ENCODE results near the gene KDM2A.

KDM2A gene

DNA sequence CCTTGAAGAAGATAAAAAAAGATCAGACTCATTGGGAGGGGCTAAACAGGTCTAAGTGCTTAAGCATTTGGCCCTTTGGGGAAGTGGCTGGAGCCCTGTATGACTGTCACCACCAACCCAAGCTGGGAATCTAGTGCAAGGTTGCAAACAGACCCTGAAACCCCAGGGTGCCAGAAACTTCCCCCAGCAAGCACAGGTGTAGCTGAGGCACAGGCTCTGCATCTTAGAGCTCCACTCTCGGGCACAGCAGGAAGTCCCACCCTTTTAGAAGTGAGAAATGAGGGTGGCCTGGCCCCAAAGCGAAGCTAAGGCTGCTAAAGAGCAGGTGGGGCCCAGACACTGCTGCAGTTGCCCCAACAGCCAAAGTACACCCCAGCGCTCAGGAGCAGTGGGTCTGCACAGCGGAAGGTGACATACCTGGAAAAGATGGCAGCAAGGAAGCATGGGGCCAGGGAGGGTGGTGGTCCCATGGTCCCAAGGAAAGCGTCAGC is 5.8 kb upstream of the KDM2A start:
- H3K27ac ChIP-seq = no peak overlapping the region
- H3K9ac ChIP-seq = no peak overlapping the region
- TF ChIP-seq Cebpa-rat (IDR thresholded peaks at IDR 0.05) = no peak
- H3K4me2 ChIP-seq = peak overlapping the region in 5 of 11 experiments; percentile 3 to 41 (median 17); a peak in 6 of 22 replicates
- no peaks in the 10 kb centered on the region for H3K36me3 ChIP-seq
- peaks cover 17 to 36% (median 29%) of the 10 kb centered on the region in 11 experiments for H3K27me3 ChIP-seq
- no peaks in the 10 kb centered on the region for H3K9me3 ChIP-seq (replicated peaks in 1 of 11)
- peaks cover 0 to 50% (median 23%) of the 10 kb centered on the region in 10 experiments; a peak in 17 of 20 replicates for H3K4me1 ChIP-seq
- H3K4me3 ChIP-seq = no peak overlapping the region
- H4K20me1 ChIP-seq = no peaks in the 10 kb centered on the region; a peak in 1 of 22 replicates

DNA sequence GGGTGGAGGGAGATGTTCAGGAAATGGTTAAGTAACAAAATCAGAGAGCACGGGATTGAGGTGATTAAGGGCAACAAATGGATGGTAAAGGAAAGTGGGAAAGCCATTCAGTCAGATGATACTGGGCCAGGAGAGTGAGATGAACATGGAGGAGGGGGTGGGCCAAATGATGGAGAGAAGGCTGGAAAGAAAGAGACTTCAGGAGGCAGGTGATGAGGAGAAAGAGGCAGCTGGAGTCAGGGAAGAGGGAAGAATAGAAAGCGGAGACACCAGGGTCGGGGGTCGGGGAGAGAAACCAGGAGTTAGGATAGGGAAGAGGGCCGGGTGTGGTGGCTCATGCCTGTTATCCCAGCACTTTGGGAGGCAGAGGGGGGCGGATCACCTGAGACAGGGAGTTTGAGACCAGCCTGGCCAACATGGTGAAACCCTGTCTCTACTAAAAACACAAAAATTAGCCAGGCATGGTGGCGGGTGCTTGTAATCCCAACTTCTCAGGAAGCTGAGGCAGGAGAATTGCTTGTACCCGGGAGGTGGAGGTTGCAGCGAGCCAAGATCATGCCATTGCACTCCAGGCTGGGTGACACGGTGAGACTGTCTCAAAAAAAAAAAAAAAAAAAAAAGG is 4.7 kb upstream of the KDM2A start:
- Histone ChIP-seq H3K4me3 (no peak overlapping the region), H3K4me1 (peaks cover 0 to 52% (median 26%) of the 10 kb centered on the region in 10 experiments; a peak in 17 of 20 replicates), H3K9ac (no peak overlapping the region), H3K9me3 (replicated peaks in 1 of 11) (no peaks in the 10 kb centered on the region), H3K27ac (no peak overlapping the region), H3K27me3 (peaks cover 17 to 38% (median 31%) of the 10 kb centered on the region in 11 experiments), H3K4me2 (peak overlapping the region in 4 of 11 experiments; percentile 64 to 74 (median 70); a peak in 8 of 22 replicates), H4K20me1 (peaks cover 0 to 2% (median 0%) of the 10 kb centered on the region in 11 experiments; a peak in 4 of 22 replicates), H3K36me3 (no peaks in the 10 kb centered on the region)
- no peak for TF ChIP-seq Cebpa-rat (IDR thresholded peaks at IDR 0.05)

DNA sequence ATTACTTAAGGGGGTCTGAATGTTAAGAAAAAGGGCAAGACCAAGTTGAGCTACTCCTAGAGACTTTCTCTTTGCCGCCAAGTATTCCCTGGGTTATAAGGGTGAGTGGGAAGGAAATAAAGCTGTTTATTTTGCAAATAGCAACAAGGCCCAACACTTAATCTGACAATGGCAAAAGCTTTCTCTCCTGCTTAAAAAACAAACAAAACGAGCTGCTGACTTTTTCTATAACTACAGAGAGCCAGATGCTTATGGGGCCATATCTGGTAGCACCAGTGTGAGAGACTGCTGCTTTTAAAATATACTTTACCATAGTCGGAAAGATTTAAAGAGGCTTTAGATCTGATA is 2.3 kb upstream of the KDM2A start:
- Histone ChIP-seq H3K9me3 (replicated peaks in 1 of 11) (no peaks in the 10 kb centered on the region), H3K36me3 (peaks cover 0 to 3% (median 0%) of the 10 kb centered on the region in 11 experiments; a peak in 4 of 22 replicates), H3K27me3 (peaks cover 17 to 38% (median 31%) of the 10 kb centered on the region in 11 experiments), H3K27ac (no peak overlapping the region), H4K20me1 (peaks cover 0 to 25% (median 15%) of the 10 kb centered on the region in 11 experiments; a peak in 15 of 22 replicates), H3K4me1 (peaks cover 6 to 53% (median 28%) of the 10 kb centered on the region in 10 experiments; a peak in 19 of 20 replicates), H3K4me2 (no peak overlapping the region), H3K4me3 (no peak overlapping the region), H3K9ac (no peak overlapping the region)
- no peak for TF ChIP-seq Cebpa-rat (IDR thresholded peaks at IDR 0.05)

DNA sequence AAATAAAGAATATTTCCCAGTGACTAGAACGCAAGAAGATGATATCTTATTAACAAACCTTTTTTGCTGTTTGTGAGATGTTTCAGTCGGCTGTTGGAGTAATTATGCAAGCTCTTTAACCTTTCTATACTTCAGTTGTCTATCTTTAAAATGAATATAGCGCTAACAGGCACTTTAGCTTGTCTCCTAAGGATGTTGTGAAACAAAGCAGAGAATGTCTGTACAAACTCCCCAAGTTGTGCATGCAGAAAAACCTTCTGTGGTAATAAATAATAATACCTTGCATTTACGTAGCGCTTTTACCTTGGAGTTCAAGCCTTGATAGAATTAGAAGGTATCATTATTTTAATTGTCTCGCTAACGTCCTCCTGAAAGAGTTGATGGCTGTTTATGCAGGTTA is 1.9 kb upstream of the KDM2A start:
- no peak for TF ChIP-seq Cebpa-rat (IDR thresholded peaks at IDR 0.05)
- peak overlapping the region in 3 of 11 experiments; percentile 94 to 99 (median 96); a peak in 5 of 22 replicates for H3K27ac ChIP-seq
- H3K36me3 ChIP-seq = peaks cover 0 to 7% (median 1%) of the 10 kb centered on the region in 11 experiments; a peak in 10 of 22 replicates
- peaks cover 10 to 57% (median 31%) of the 10 kb centered on the region in 10 experiments for H3K4me1 ChIP-seq
- peak overlapping the region in 5 of 11 experiments; percentile 91 to 98 (median 93); a peak in 5 of 22 replicates for H3K9ac ChIP-seq
- no peaks in the 10 kb centered on the region for H3K9me3 ChIP-seq (replicated peaks in 1 of 11)
- H4K20me1 ChIP-seq = peaks cover 2 to 30% (median 20%) of the 10 kb centered on the region in 11 experiments; a peak in 18 of 22 replicates
- peaks cover 17 to 38% (median 31%) of the 10 kb centered on the region in 11 experiments for H3K27me3 ChIP-seq
- peak overlapping the region; percentile 93 to 99 (median 97); a peak in 20 of 22 replicates for H3K4me2 ChIP-seq
- peak overlapping the region in 8 of 10 experiments; percentile 60 to 75 (median 67); a peak in 5 of 20 replicates for H3K4me3 ChIP-seq

DNA sequence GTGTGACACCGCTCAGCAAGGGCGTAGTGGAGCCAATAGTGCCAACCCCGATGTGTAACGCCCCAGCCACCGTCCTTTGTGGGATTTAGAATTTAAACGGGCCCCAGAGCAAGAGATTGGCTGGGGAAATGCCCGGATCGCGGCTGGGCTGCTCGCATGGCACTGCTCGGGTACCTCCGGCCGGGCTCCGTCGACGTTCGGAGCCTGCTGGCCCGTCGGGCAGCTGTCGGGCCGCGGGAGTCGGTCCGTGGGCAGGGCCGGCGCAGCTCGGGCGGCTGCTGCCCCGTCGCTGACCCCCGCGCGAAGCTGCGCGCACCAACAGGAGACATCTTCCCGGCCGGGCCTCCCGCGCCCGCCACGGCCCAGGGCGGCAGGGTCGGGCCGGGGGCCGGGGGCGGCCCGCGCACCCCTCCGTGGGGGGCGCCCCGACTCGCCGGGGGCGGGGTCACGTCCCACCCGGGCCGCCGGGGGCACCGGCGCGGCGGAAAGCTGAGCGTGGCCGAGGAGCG is 1.3 kb upstream of the KDM2A start:
- peak overlapping the region; percentile 85 to 98 (median 91) for H3K9ac ChIP-seq

DNA sequence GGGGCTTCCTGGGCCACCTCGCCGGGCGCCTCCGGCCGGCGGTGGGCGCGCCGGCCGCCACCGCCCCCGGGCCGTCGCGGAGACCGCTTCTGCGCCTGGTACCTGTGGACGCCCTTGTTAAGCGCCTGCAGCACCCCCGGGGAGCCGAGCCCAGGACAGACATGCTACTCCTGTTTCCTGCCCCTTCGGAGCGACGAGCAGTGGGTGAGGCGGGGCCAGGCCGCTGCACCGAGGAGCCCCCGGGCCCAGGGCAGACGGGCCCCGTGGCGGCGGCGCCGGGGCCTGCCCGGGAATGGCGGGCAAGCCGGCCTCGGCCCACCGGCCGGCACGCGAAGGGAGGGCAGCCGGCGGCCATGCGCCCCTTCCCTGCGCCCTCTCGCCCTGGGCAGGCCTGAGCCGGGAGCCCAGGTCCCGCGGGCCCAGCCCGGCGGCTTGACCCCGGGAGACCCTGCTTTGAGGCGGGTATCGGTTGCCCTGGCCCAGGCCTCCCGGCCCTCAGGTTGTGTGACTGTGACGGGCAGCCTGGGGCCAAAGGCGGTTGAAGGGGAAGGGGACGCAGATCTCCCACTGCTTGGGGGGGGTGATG is 789 bp upstream of the KDM2A start:
- no peak for TF ChIP-seq Cebpa-rat (IDR thresholded peaks at IDR 0.05)
- Histone ChIP-seq H3K4me3 (peak overlapping the region; percentile 51 to 75 (median 66)), H3K27ac (peak overlapping the region; percentile 90 to 99 (median 94)), H3K4me2 (peak overlapping the region; percentile 93 to 99 (median 97)), H3K4me1 (peaks cover 21 to 62% (median 37%) of the 10 kb centered on the region in 10 experiments), H3K9ac (peak overlapping the region; percentile 85 to 98 (median 91)), H3K9me3 (replicated peaks in 1 of 11) (no peaks in the 10 kb centered on the region), H4K20me1 (peaks cover 13 to 40% (median 31%) of the 10 kb centered on the region in 11 experiments; a peak in 20 of 22 replicates), H3K27me3 (peaks cover 17 to 38% (median 31%) of the 10 kb centered on the region in 11 experiments), H3K36me3 (peaks cover 5 to 16% (median 12%) of the 10 kb centered on the region in 11 experiments; a peak in 17 of 22 replicates)

More for the DNA sequence above, 1.3 kb upstream of the KDM2A start:
- H3K4me2 ChIP-seq = peak overlapping the region; percentile 93 to 99 (median 97)
- peak overlapping the region; percentile 51 to 75 (median 66) for H3K4me3 ChIP-seq
- H3K27me3 ChIP-seq = peaks cover 17 to 38% (median 31%) of the 10 kb centered on the region in 11 experiments
- no peaks in the 10 kb centered on the region for H3K9me3 ChIP-seq (replicated peaks in 1 of 11)
- H3K36me3 ChIP-seq = peaks cover 0 to 11% (median 7%) of the 10 kb centered on the region in 11 experiments; a peak in 14 of 22 replicates
- peak overlapping the region; percentile 90 to 99 (median 94) for H3K27ac ChIP-seq
- H4K20me1 ChIP-seq = peaks cover 7 to 35% (median 25%) of the 10 kb centered on the region in 11 experiments; a peak in 20 of 22 replicates
- no peak for TF ChIP-seq Cebpa-rat (IDR thresholded peaks at IDR 0.05)
- H3K4me1 ChIP-seq = peaks cover 16 to 62% (median 36%) of the 10 kb centered on the region in 10 experiments

DNA sequence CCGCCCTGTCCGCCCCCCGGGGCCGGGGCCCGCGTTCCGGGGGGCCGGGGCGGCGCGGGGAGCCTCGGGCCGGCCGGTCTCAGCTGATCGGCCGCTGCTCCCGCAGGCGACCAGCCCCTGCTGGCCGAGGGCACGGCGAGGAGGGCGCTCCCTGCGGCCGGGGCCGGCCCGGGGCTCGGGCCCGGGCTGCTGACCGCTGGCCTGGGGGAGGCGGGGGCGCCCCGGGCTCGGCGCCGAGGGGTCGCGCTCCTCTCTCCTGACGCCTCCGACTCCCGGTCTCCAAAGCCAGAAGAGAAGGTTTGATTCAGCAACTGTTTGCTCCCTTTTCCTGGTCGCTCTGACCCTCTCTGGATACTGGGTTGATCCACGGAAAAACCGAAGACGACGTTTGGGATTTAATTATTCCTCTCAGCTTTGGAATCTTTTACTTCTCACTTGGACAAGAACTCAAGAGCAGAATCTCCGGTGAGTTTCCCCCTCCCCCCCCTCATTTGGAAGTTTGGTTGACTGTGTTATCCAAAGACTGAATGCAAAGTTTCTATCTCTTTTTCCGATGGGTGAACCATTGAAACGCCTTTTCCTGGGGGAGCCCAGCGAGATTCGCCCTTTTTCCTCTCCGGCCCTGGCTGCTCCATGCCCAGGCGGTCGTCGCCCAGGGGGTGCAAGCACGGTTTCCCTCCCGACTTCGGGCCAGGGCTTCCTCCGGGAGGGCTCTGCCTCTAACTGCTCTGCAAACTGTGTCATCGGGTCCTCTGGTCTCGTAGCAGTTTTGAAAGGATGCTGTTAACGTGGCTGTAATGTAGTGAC is 725 bp downstream of the KDM2A start:
- Histone ChIP-seq H3K36me3 (peaks cover 19 to 31% (median 27%) of the 10 kb centered on the region in 11 experiments), H3K9ac (peak overlapping the region; percentile 98 to 100 (median 100)), H3K27ac (peak overlapping the region; percentile 96 to 100 (median 98)), H3K4me1 (peaks cover 28 to 63% (median 42%) of the 10 kb centered on the region in 10 experiments), H3K4me2 (peak overlapping the region; percentile 32 to 97 (median 85)), H4K20me1 (peaks cover 28 to 55% (median 46%) of the 10 kb centered on the region in 11 experiments), H3K4me3 (peak overlapping the region; percentile 89 to 100 (median 99)), H3K9me3 (replicated peaks in 1 of 11) (no peaks in the 10 kb centered on the region), H3K27me3 (peaks cover 17 to 38% (median 31%) of the 10 kb centered on the region in 11 experiments)
- no peak for TF ChIP-seq Cebpa-rat (IDR thresholded peaks at IDR 0.05)

DNA sequence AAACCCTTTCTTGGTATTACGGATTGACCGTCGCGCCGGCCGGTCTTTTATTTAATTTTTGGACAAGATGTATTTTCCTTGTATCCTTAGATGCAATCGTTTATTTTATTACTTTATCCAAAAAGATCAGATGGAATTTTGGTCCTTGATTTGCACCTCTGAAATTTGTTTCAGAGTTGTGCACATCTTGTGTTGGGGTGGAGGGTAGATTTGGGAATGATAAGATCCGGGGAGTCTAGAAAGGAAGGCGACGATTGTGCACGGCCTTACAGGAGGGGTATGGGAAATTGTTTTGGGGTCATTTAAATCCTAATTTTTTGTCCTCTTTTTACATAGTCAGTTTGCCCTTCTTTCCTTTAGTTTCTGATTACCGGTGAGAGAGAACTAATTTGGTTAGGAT is 1.4 kb downstream of the KDM2A start:
- TF ChIP-seq Cebpa-rat (IDR thresholded peaks at IDR 0.05) = no peak
- peaks cover 17 to 31% (median 31%) of the 10 kb centered on the region in 11 experiments for H3K27me3 ChIP-seq
- H3K27ac ChIP-seq = peak overlapping the region; percentile 96 to 100 (median 98)
- H3K9me3 ChIP-seq (replicated peaks in 1 of 11) = no peaks in the 10 kb centered on the region; a peak in 1 of 22 replicates
- peak overlapping the region; percentile 98 to 100 (median 100) for H3K9ac ChIP-seq
- peak overlapping the region; percentile 32 to 97 (median 85) for H3K4me2 ChIP-seq
- peak overlapping the region; percentile 89 to 100 (median 99) for H3K4me3 ChIP-seq
- H3K4me1 ChIP-seq = peaks cover 28 to 63% (median 43%) of the 10 kb centered on the region in 10 experiments
- H4K20me1 ChIP-seq = peaks cover 35 to 62% (median 52%) of the 10 kb centered on the region in 11 experiments
- peaks cover 25 to 38% (median 34%) of the 10 kb centered on the region in 11 experiments for H3K36me3 ChIP-seq

Data from BLaER1 treated with 17β-estradiol and CSF1 and Interleukin-3, amounts not matched to agents 10 nM and 100 nM (cell line).